Measurements from ENCODE around the gene CFAP57. TPM values are rescaled to one million over a fixed set of nuclear protein-coding genes. Genes with fewer than 3 reads are reported as not detected.

The CFAP57 gene
- total RNA-seq, 1 donor from 2014 or later: not detected

DNA sequence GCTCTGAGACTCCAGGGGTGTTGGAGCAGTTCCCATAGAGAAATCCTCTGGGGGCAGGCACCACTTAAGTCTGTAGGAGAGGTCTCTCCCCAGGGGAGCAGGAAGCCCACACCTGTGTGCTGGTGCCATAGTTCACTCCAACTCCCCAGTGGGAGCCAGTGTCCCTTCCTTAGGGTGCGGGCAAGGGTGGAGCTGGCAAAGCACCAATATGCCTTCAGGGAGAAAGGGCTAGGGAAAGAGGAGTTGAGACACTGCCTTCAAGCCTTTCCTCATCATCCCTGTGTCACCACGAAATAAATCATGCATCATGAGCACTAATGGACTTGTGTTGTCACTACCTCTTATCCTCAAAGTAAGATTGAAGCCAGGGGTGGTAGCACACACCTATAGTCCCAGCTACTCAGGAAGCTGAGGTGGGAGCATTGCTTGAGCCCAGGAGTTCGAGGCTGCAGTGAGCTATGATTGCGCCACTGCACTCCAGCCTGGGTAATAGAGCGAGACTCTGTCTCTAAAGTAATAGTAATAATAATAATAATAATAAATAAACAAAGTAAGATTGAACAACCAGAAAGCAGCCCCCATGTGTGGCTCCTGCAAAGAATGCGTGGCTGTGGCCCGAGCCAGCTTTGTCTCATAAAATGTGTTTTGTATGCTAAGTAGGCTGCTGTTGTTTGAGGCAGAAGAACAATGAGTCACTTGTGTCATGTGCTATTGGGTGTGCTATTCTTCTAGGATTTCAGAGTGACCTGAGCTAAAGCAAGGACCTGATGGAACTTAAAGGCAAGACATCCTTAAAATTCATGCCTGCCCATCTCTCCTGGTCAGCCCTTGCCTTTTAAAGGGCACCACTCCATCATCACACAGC is 122.0 kb downstream of the CFAP57 start:
- Mint-ChIP-seq H3K4me3 (no peak overlapping the region), H3K27me3 (ENCODE audit: insufficient read depth) (no peaks in the 10 kb centered on the region), H3K9me3 (no peaks in the 10 kb centered on the region), H3K36me3 (ENCODE audit: low read depth) (no peaks in the 10 kb centered on the region), H3K27ac (peak overlapping the region; percentile 73), H3K4me1 (ENCODE audit: low read depth) (peaks cover 22% of the 10 kb centered on the region)
- DNase-seq (ENCODE audit: low spot score): no peak
- intact Hi-C loops (cut with micrococcal nuclease): loop anchor here (2.0 kb wide), 3 partner anchors 19 to 55 kb away; no protein-coding TSS in a partner anchor

DNA sequence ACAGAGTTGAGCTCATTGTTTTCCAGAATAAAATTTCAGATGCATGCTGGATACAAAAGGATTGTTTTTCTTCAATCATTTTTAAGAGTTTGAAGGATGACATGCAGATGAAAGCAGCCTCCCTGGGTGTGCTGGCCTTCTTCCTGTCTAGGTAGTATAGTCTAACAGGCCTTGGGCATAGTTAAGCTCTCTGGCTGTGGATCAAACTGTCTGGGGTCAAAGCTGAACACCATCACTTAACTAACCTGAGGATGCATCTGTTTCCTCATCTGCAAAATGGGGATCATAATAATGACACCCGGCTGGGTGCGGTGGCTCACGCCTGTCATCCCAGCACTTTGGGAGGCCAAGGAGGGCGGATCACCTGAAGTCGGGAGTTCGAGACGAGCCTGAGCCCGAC is 122.6 kb downstream of the CFAP57 start:
- intact Hi-C loops (cut with micrococcal nuclease): loop anchor here (1.0 to 2.0 kb wide), 4 partner anchors 20 to 74 kb away; partner anchors contain the start of gene ELOVL1
- Mint-ChIP-seq H3K4me3 (no peak overlapping the region), H3K27me3 (ENCODE audit: insufficient read depth) (no peaks in the 10 kb centered on the region), H3K9me3 (no peaks in the 10 kb centered on the region), H3K36me3 (ENCODE audit: low read depth) (no peaks in the 10 kb centered on the region), H3K27ac (peak overlapping the region; percentile 73), H3K4me1 (ENCODE audit: low read depth) (peaks cover 22% of the 10 kb centered on the region)
- DNase-seq (ENCODE audit: low spot score): no peak

DNA sequence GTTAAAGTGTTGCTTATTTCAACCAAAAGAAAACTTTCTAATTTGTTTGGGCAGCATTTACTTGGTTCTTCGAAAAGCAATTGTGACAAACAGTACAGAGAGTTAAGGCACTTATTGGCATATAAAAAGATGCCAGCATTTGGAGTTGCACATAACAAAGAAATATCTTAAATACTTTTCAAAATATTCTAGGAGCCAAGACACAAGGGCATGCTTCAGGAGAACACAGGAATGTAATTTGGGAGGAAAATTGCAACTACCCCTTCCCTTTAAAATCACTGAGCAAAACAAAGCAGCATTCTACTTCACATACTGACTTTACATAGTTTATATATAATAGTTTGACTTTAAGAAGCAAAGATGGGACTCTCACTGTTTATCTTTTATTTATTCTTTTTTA is 124.1 kb downstream of the CFAP57 start:
- Mint-ChIP-seq H3K4me1 (ENCODE audit: low read depth) (peaks cover 22% of the 10 kb centered on the region), H3K27me3 (ENCODE audit: insufficient read depth) (no peaks in the 10 kb centered on the region), H3K27ac (peak overlapping the region; percentile 98), H3K9me3 (no peaks in the 10 kb centered on the region), H3K36me3 (ENCODE audit: low read depth) (no peaks in the 10 kb centered on the region), H3K4me3 (no peak overlapping the region)
- no peak for DNase-seq (ENCODE audit: low spot score)
- intact Hi-C loops (cut with micrococcal nuclease): no loop called here

DNA sequence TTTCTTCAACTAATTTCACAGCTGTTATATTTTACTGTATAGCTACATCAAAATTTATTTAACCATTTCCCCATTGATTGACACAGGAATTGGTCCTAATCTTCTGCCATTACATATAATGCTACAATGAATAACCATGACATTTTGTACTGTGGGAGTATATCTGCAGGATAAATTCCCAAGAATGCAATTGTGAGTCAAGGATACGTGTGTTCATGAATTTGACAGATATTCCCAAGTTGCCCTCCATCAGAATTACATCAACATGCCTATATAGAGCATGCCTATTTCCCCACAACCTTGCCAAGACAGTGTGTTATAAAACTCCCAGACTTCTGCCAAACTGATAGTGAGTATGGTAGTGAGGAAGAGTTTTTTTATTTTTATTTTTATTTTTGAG is 125.9 kb downstream of the CFAP57 start:
- Mint-ChIP-seq H3K9me3 (no peaks in the 10 kb centered on the region), H3K27me3 (ENCODE audit: insufficient read depth) (no peaks in the 10 kb centered on the region), H3K4me1 (ENCODE audit: low read depth) (peaks cover 22% of the 10 kb centered on the region), H3K36me3 (ENCODE audit: low read depth) (no peaks in the 10 kb centered on the region), H3K4me3 (no peak overlapping the region), H3K27ac (no peak overlapping the region)
- no peak for DNase-seq (ENCODE audit: low spot score)
- intact Hi-C loops (cut with micrococcal nuclease): no loop called here

DNA sequence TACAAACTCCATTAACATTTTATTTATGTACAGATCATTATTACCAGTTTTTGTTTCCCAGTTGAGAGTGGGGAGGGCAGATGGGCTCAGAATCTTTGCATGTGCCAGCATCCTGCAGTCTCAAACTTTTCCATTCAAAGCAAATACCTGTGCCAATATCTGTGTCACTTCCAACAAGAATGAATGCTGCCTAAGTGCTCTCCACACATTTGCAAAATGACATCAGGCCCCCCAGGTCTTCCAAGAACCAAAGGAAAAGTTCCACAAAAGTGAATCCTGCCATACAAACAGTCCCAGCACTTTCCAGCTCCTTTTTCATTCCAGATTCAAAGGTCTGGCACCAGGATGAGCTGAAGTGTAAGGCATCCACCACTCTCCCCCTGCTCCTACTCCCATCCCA is 127.0 kb downstream of the CFAP57 start:
- H3K27me3 Mint-ChIP-seq (ENCODE audit: insufficient read depth): no peaks in the 10 kb centered on the region
- H3K4me1 Mint-ChIP-seq (ENCODE audit: low read depth): peaks cover 22% of the 10 kb centered on the region
- intact Hi-C loops (cut with micrococcal nuclease): no loop called here
- H3K9me3 Mint-ChIP-seq: no peaks in the 10 kb centered on the region
- H3K27ac Mint-ChIP-seq: no peak overlapping the region
- DNase-seq (ENCODE audit: low spot score): no peak
- H3K4me3 Mint-ChIP-seq: no peak overlapping the region
- H3K36me3 Mint-ChIP-seq (ENCODE audit: low read depth): no peaks in the 10 kb centered on the region

DNA sequence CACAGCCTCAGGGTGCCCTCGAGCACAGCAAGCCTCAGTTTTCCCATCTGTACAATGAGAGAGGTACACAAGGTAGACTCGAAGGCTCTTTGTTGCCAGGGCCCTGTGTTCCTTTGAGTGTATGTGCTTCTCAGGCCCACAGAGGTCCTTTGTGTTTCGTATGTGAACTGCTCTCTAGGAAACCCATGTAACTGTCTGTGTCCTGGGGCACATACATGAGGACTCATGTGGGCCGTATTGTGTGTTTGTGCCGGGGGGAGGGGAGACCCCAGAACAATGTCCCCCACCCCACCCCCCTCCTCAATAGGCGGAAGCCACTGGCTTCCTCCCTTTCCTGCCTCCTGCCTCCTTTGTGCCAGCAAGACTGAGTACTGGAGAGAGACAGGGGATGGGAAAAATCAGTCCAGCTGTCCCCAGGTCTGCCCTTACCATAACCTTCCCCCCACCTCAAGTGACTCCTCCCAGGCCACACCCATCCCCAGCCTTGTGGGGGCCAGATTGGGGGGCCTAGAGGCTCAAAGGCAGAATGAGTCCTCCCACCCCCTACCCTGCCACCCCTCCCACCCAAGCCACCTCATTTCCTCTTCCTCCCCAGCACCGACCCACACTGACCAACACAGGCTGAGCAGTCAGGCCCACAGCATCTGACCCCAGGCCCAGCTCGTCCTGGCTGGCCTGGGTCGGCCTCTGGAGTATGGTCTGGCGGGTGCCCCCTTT is 128.4 kb downstream of the CFAP57 start, which contains the start of gene TIE1:
Gene TIE1, plus strand, starts transcription at position 605 of the 717 bp plus-strand sequence. Its CDS starts 90 bp downstream, at position 695.
- intact Hi-C loops (cut with micrococcal nuclease): no loop called here
- H3K27me3 Mint-ChIP-seq (ENCODE audit: insufficient read depth): no peaks in the 10 kb centered on the region
- no peak for DNase-seq (ENCODE audit: low spot score)

DNA sequence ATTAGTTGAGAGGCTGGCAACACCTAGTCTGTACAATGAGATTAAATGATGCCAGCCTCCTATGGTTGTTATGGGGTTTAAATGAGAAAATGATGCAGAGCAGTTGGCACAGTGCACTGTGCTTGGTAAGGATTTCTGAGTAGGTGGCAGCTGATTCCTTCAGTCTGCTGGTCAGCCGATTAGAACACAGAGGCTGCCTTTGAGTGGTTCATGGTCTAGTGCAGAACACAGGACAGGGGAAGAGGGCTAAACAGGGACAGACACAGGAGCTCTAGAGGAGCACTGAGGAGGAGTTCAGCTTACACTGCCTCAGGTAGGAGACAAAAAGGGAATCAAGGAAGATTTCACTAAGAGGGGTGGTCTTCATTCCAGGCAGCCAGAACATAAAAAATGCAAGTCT is 130.1 kb downstream of the CFAP57 start:
- no peak overlapping the region for H3K27ac Mint-ChIP-seq
- H3K27me3 Mint-ChIP-seq (ENCODE audit: insufficient read depth): no peaks in the 10 kb centered on the region
- intact Hi-C loops (cut with micrococcal nuclease): no loop called here
- no peaks in the 10 kb centered on the region for H3K36me3 Mint-ChIP-seq (ENCODE audit: low read depth)
- H3K9me3 Mint-ChIP-seq: no peaks in the 10 kb centered on the region
- H3K4me1 Mint-ChIP-seq (ENCODE audit: low read depth): peaks cover under 1% of the 10 kb centered on the region
- H3K4me3 Mint-ChIP-seq: no peak overlapping the region
- DNase-seq (ENCODE audit: low spot score): no peak

More for the DNA sequence above, 128.4 kb downstream of the CFAP57 start, which contains the start of gene TIE1:
- H3K9me3 Mint-ChIP-seq: no peaks in the 10 kb centered on the region
- no peak within 1 kb of the TSS for H3K4me3 Mint-ChIP-seq
- H3K4me1 Mint-ChIP-seq (ENCODE audit: low read depth): peaks cover 14% of the 10 kb centered on the region
- no peak within 1 kb of the TSS for H3K27ac Mint-ChIP-seq
- no peaks in the 10 kb centered on the region for H3K36me3 Mint-ChIP-seq (ENCODE audit: low read depth)

DNA sequence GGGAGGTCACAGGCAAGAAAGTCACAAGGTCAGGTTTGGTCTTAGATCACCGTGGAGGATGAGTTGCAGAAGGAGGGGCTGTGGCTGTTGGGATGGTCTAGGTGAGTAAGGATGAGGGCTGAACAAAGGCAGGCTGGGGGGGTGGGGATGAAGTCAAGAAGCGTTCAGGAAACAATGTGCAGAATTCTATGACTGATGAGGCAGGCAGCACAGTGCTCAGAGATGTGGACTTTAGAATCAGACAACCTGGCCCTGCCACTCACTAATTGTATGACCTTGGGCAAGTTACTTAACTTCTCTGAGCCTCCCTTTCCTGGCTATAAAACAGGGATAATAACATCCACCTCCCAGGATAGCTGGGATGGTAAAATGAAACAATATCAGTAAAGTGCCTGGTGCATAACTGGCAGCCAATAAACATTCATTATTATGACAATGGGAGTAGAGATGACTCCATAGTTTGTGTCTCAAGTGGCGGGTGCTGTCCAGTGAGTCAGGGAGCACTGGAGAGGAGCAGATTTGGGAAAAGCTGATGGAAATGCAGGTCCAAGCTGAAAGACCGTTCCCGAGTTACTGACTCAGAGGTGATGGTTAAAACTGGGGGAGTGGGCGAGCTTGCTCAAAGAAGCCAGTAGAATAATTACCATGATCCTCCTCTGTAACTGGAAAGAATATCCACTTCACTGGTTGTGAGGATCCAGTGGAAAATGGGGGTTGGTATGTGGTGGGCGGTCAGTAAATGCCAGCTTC is 130.8 kb downstream of the CFAP57 start:
- H3K27ac Mint-ChIP-seq: no peak overlapping the region
- H3K9me3 Mint-ChIP-seq: no peaks in the 10 kb centered on the region
- DNase-seq (ENCODE audit: low spot score): no peak
- H3K27me3 Mint-ChIP-seq (ENCODE audit: insufficient read depth): peaks cover 4% of the 10 kb centered on the region
- no peak overlapping the region for H3K4me3 Mint-ChIP-seq
- intact Hi-C loops (cut with micrococcal nuclease): no loop called here
- no peaks in the 10 kb centered on the region for H3K36me3 Mint-ChIP-seq (ENCODE audit: low read depth)
- no peaks in the 10 kb centered on the region for H3K4me1 Mint-ChIP-seq (ENCODE audit: low read depth)

DNA sequence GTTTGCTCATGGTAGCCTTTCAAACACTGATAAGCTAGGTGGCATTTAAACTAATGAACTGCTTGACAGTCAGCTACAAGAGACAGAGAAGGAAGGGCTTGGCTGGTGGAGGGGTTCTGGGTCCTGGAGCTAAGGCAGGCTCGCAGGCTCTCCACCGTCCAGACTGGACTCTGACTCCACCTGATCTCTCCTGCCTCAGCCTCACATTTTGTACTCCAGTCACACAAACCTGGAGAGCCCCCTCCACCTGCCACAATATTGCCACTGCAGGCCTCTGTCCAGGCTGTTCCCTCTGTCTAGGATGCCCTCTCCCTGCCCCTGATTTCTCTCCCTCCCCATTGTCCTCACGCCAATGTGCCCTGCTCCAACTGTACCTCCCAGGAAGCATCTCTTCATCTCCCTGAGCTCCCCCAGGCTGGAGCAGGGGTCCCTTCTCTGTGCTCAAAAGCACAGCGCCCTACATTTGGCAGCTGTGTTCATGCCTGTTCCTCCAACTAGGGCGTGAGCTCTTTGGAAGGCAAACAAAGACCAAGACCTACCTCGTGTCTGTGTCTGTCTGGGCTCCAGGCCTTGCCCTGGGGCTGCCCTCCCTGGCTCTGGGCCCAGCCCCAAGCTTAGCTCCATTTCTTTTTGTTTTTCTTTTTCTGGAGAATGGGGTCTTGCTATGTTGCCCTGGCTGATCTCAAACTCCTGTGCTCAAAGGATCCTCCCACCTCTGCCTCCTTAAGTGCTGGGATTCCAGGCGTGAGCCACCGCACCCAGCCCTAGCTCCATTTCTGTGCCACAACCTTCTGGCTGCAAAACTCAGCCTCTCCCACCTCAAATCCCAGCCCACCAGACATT is 131.6 kb downstream of the CFAP57 start:
- H3K36me3 Mint-ChIP-seq (ENCODE audit: low read depth): no peaks in the 10 kb centered on the region
- H3K27me3 Mint-ChIP-seq (ENCODE audit: insufficient read depth): peaks cover 4% of the 10 kb centered on the region
- no peaks in the 10 kb centered on the region for H3K4me1 Mint-ChIP-seq (ENCODE audit: low read depth)
- H3K9me3 Mint-ChIP-seq: no peaks in the 10 kb centered on the region
- H3K27ac Mint-ChIP-seq: no peak overlapping the region
- no peak for DNase-seq (ENCODE audit: low spot score)
- H3K4me3 Mint-ChIP-seq: no peak overlapping the region
- intact Hi-C loops (cut with micrococcal nuclease): no loop called here

Other genes starting within 250 kb of the CFAP57 start
- 111 and 120 TPM in 2 replicates for gene SLC2A1, start 213.5 kb upstream of the CFAP57 start, total RNA-seq
- 126 and 132 TPM in 2 replicates for gene EBNA1BP2, start within 50 bp of the CFAP57 start, total RNA-seq
- gene TMEM125, start 97.7 kb downstream of the CFAP57 start, total RNA-seq: not detected in 2 replicates
- gene C1orf210, start 113.3 kb downstream of the CFAP57 start, total RNA-seq: not detected in 2 replicates
- 0.36 and 0.64 TPM in 2 replicates for gene TIE1, start 128.7 kb downstream of the CFAP57 start, total RNA-seq
- gene MPL, start 165.5 kb downstream of the CFAP57 start, total RNA-seq: not detected in 2 replicates
- 82.9 and 91.8 TPM in 2 replicates for gene CDC20, start 186.7 kb downstream of the CFAP57 start, total RNA-seq
- gene ELOVL1, start 195.7 kb downstream of the CFAP57 start, total RNA-seq: 81.8 and 85.7 TPM in 2 replicates
- gene MED8, start 217.5 kb downstream of the CFAP57 start, total RNA-seq: 43.0 and 48.5 TPM in 2 replicates
- 59.2 and 64.5 TPM in 2 replicates for gene SZT2, start 217.6 kb downstream of the CFAP57 start, total RNA-seq